ENCODE data around the gene TRIM46. TPM values are rescaled to one million over a fixed set of nuclear protein-coding genes. Genes with fewer than 3 reads are reported as not detected.
A peak's percentile ranks its signal among the peaks of the same experiment; 100 is the strongest.

TRIM46 gene
- total RNA-seq, 1 experiment from 2014 or later: 3.8 TPM

- ATAC-seq: no peak
- intact Hi-C loops (cut with micrococcal nuclease; ENCODE audit: unreplicated experiment) (no loop called here), in situ Hi-C loops (cut with HindIII; ENCODE audit: low pct_unique_long_range_greater_than_20kb, low sequenced_read_pairs) (no loop called here)
- Histone ChIP-seq H3K27ac (ENCODE audit: low read length) (no peak overlapping the region), H3K27me3 (ENCODE audit: control insufficient read depth, insufficient read depth, low read length) (no peaks in the 10 kb centered on the region), H3K9me3 (ENCODE audit: control insufficient read depth, insufficient read depth, low read depth, low read length) (no peaks in the 10 kb centered on the region), H3K4me3 (ENCODE audit: low read depth in 2 of 2, low read length in 2 of 2) (no peak overlapping the region), H3K36me3 (ENCODE audit: control insufficient read depth, insufficient read depth, low read length) (0 out of 2 replicates have a peak, but pooled peaks cover 3% of the 10 kb centered on the region), H3K4me1 (ENCODE audit: control insufficient read depth, insufficient read depth, low read length) (peaks cover 4% of the 10 kb centered on the region)
- ChIA-PET POLR2A (no interaction called here), CTCF (no interaction called here)
- no TSS peak for BruUV-seq (replicated peaks)
- DNase-seq (ENCODE audit: low read depth, low spot score): no peak
- TF ChIP-seq REST (IDR thresholded peaks at IDR 0.05; ENCODE audit: insufficient read depth in 1 of 2, low read depth in 2 of 2, low read length in 1 of 2) (no peak), POLR2AphosphoS5 (IDR thresholded peaks at IDR 0.05; ENCODE audit: low read depth, low read length) (0 out of 2 replicates have a peak, but pooled peaks have one; percentile 16), CTCF (IDR thresholded peaks at IDR 0.05) (no peak)
Measured at GRCh38 chr1:155202198-155202597, 28.5 kb downstream of the TRIM46 start.

DNA sequence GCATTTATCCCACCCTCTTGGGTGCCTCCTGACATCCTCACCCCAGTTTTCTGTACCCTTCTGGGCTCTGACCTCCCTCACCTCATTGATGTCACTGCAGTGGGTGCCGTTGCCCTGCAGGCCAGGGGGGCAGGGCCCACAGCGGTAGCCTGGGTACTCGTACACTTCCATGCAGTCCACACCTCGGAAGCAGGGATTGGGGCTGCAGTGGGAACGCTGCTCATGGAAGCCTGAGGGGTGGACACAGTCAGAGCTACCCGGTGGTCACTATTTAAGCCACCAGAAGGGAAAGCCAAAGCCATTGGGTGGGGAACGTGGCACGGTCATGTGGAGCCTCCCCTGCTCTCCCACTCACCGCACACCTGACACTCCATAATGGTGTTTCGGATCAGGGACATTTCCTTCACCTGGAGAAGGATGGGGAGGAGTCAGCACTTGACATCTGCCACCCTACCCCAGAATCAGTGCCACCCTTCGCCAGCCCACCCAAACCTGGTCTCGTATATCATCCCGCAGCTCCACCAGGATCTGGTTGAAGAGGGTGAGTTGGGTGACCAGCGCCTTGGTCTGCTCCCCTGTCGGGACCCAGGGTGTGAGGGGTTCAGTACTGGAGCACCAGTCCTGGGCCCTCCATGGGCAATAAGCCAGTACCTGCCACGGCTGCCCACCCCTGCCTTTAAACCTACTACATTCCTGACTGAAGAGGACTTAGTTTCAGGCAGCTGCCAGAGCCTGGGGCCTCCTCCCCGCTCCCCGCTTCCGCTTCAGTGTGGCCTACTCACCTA, 29.3 kb downstream of the TRIM46 start:
- Histone ChIP-seq H3K27ac (ENCODE audit: low read length) (no peak overlapping the region), H3K36me3 (ENCODE audit: control insufficient read depth, insufficient read depth, low read length) (0 out of 2 replicates have a peak, but pooled peaks cover under 1% of the 10 kb centered on the region), H3K9me3 (ENCODE audit: control insufficient read depth, insufficient read depth, low read depth, low read length) (no peaks in the 10 kb centered on the region), H3K4me1 (ENCODE audit: control insufficient read depth, insufficient read depth, low read length) (peaks cover 10% of the 10 kb centered on the region), H3K4me3 (ENCODE audit: low read depth in 2 of 2, low read length in 2 of 2) (no peak overlapping the region), H3K27me3 (ENCODE audit: control insufficient read depth, insufficient read depth, low read length) (no peaks in the 10 kb centered on the region)
- DNase-seq (ENCODE audit: low read depth, low spot score) (no peak), ATAC-seq (no peak)
- intact Hi-C loops (cut with micrococcal nuclease; ENCODE audit: unreplicated experiment) (no loop called here), in situ Hi-C loops (cut with HindIII; ENCODE audit: low pct_unique_long_range_greater_than_20kb, low sequenced_read_pairs) (no loop called here)
- TF ChIP-seq REST (IDR thresholded peaks at IDR 0.05; ENCODE audit: insufficient read depth in 1 of 2, low read depth in 2 of 2, low read length in 1 of 2) (no peak), TCF7L2 (IDR thresholded peaks at IDR 0.05; ENCODE audit: low read depth, low read length) (no peak), POLR2AphosphoS5 (IDR thresholded peaks at IDR 0.05; ENCODE audit: low read depth, low read length) (no peak), SIN3A (IDR thresholded peaks at IDR 0.05; ENCODE audit: borderline replicate concordance, insufficient read depth, low read depth, low read length) (no peak), CTCF (IDR thresholded peaks at IDR 0.05) (no peak)
- ChIA-PET POLR2A (interaction anchor here (0.7 kb wide), 1 partner anchor 92 kb away, joined by 3 read pairs; no protein-coding TSS in a partner anchor), CTCF (no interaction called here)
- BruUV-seq (replicated peaks): no TSS peak

All from Panc1 (cell line).